ENCODE measurements around the gene GINS2. TPM values are rescaled to one million over a fixed set of nuclear protein-coding genes. Genes with fewer than 3 reads are reported as not detected.

The GINS2 gene
- total RNA-seq, 1 experiment from 2014 or later = 12.0 TPM

DNA sequence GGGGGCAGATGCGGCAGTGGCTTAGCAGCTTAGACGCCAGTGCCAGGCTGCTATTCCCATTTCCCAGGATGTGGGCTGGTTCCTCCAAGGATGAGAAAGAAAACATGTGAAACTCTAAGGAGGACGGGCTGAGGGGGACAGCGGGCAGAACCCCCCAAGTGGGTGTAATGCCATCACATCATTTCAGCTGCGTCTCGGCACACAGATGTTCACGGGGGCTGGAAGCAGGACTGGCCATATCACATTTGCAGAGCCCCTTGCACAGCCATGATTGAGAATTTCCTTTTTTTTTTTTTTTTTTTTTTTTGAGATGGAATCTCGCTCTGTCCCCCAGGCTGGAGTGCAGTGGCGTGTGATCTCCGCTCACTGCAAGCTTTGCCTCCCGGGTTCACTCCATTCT lies 15.3 kb upstream of the GINS2 start:
- no peak overlapping the region for H3K4me3 ChIP-seq (ENCODE audit: low read depth in 2 of 2, low read length in 2 of 2)
- no TSS peak for BruUV-seq (replicated peaks)
- H3K36me3 ChIP-seq (ENCODE audit: control insufficient read depth, insufficient read depth, low read length) = no peaks in the 10 kb centered on the region
- in situ Hi-C loops (cut with HindIII; ENCODE audit: low pct_unique_long_range_greater_than_20kb, low sequenced_read_pairs) = no loop called here
- H3K27ac ChIP-seq (ENCODE audit: low read length) = no peak overlapping the region
- POLR2A ChIA-PET = no interaction called here
- no peak for ATAC-seq
- TF ChIP-seq, protein P1, sequence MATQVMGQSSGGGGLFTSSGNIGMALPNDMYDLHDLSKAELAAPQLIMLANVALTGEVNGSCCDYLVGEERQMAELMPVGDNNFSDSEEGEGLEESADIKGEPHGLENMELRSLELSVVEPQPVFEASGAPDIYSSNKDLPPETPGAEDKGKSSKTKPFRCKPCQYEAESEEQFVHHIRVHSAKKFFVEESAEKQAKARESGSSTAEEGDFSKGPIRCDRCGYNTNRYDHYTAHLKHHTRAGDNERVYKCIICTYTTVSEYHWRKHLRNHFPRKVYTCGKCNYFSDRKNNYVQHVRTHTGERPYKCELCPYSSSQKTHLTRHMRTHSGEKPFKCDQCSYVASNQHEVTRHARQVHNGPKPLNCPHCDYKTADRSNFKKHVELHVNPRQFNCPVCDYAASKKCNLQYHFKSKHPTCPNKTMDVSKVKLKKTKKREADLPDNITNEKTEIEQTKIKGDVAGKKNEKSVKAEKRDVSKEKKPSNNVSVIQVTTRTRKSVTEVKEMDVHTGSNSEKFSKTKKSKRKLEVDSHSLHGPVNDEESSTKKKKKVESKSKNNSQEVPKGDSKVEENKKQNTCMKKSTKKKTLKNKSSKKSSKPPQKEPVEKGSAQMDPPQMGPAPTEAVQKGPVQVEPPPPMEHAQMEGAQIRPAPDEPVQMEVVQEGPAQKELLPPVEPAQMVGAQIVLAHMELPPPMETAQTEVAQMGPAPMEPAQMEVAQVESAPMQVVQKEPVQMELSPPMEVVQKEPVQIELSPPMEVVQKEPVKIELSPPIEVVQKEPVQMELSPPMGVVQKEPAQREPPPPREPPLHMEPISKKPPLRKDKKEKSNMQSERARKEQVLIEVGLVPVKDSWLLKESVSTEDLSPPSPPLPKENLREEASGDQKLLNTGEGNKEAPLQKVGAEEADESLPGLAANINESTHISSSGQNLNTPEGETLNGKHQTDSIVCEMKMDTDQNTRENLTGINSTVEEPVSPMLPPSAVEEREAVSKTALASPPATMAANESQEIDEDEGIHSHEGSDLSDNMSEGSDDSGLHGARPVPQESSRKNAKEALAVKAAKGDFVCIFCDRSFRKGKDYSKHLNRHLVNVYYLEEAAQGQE (IDR thresholded peaks at IDR 0.05; ENCODE audit: insufficient read depth in 1 of 2, low read depth in 2 of 2, low read length in 1 of 2) = no peak
- TF ChIP-seq SIN3A (IDR thresholded peaks at IDR 0.05; ENCODE audit: borderline replicate concordance, insufficient read depth, low read depth, low read length) (no peak), TCF7L2 (IDR thresholded peaks at IDR 0.05; ENCODE audit: low read depth, low read length) (no peak), POLR2AphosphoS5 (IDR thresholded peaks at IDR 0.05; ENCODE audit: low read depth, low read length) (no peak)
- TF ChIP-seq, protein P2, sequence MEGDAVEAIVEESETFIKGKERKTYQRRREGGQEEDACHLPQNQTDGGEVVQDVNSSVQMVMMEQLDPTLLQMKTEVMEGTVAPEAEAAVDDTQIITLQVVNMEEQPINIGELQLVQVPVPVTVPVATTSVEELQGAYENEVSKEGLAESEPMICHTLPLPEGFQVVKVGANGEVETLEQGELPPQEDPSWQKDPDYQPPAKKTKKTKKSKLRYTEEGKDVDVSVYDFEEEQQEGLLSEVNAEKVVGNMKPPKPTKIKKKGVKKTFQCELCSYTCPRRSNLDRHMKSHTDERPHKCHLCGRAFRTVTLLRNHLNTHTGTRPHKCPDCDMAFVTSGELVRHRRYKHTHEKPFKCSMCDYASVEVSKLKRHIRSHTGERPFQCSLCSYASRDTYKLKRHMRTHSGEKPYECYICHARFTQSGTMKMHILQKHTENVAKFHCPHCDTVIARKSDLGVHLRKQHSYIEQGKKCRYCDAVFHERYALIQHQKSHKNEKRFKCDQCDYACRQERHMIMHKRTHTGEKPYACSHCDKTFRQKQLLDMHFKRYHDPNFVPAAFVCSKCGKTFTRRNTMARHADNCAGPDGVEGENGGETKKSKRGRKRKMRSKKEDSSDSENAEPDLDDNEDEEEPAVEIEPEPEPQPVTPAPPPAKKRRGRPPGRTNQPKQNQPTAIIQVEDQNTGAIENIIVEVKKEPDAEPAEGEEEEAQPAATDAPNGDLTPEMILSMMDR (IDR thresholded peaks at IDR 0.05) = no peak
- no peaks in the 10 kb centered on the region for H3K4me1 ChIP-seq (ENCODE audit: control insufficient read depth, insufficient read depth, low read length)
- DNase-seq (ENCODE audit: low read depth, low spot score) = no peak
- no peaks in the 10 kb centered on the region for H3K9me3 ChIP-seq (ENCODE audit: control insufficient read depth, insufficient read depth, low read depth, low read length)
- CTCF ChIA-PET = no interaction called here
- intact Hi-C loops (cut with micrococcal nuclease; ENCODE audit: unreplicated experiment) = no loop called here
- H3K27me3 ChIP-seq (ENCODE audit: control insufficient read depth, insufficient read depth, low read length) = no peaks in the 10 kb centered on the region

DNA sequence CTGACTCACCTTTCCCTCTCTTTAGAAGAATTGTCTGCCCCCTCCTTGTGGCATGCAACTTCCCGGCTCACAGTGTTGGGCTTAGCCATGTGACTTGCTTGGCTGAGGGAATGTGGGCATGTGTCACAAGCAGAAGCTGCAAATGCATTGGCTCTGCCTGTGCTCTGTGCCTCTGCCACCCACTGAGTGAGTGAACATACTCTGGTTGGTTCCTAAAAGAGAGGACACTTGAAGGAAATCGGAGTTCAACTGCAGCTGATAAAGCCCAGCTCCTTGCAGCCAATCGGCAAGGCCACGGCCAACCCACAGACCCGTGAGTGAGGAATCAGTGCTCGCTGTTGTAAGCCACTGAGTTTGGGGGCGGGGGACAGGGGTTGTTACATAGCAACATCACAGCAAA lies 10.9 kb upstream of the GINS2 start:
- no peaks in the 10 kb centered on the region for H3K27me3 ChIP-seq (ENCODE audit: control insufficient read depth, insufficient read depth, low read length)
- in situ Hi-C loops (cut with HindIII; ENCODE audit: low pct_unique_long_range_greater_than_20kb, low sequenced_read_pairs) = no loop called here
- DNase-seq (ENCODE audit: low read depth, low spot score) (no peak), ATAC-seq (peak; percentile 40; the same call in 1 of the 2 replicates)
- H3K4me1 ChIP-seq (ENCODE audit: control insufficient read depth, insufficient read depth, low read length) = peaks cover 4% of the 10 kb centered on the region; the same call in 1 of the 2 replicates
- H3K27ac ChIP-seq (ENCODE audit: low read length) = no peak overlapping the region
- H3K36me3 ChIP-seq (ENCODE audit: control insufficient read depth, insufficient read depth, low read length) = no peaks in the 10 kb centered on the region
- POLR2A ChIA-PET = no interaction called here
- TF ChIP-seq TCF7L2 (IDR thresholded peaks at IDR 0.05; ENCODE audit: low read depth, low read length) (no peak), SIN3A (IDR thresholded peaks at IDR 0.05; ENCODE audit: borderline replicate concordance, insufficient read depth, low read depth, low read length) (no peak), POLR2AphosphoS5 (IDR thresholded peaks at IDR 0.05; ENCODE audit: low read depth, low read length) (no peak)
- TF ChIP-seq, protein P1 (IDR thresholded peaks at IDR 0.05; ENCODE audit: insufficient read depth in 1 of 2, low read depth in 2 of 2, low read length in 1 of 2) = no peak
- TF ChIP-seq, protein P2 (IDR thresholded peaks at IDR 0.05) = no peak
- CTCF ChIA-PET = no interaction called here
- intact Hi-C loops (cut with micrococcal nuclease; ENCODE audit: unreplicated experiment) = no loop called here
- no peak overlapping the region for H3K4me3 ChIP-seq (ENCODE audit: low read depth in 2 of 2, low read length in 2 of 2)
- no TSS peak for BruUV-seq (replicated peaks)
- no peaks in the 10 kb centered on the region for H3K9me3 ChIP-seq (ENCODE audit: control insufficient read depth, insufficient read depth, low read depth, low read length)
